ENCODE data around the gene HOOK2. TPM values are rescaled to one million over a fixed set of nuclear protein-coding genes. Genes with fewer than 3 reads are reported as not detected.

The HOOK2 gene
- total and polyA plus RNA-seq, 9 of the 15 experiments (the other 6 are each of a cell fraction or from before 2014, with no cell fraction given), result 1.3 to 17.2 (median 9.9) TPM

DNA sequence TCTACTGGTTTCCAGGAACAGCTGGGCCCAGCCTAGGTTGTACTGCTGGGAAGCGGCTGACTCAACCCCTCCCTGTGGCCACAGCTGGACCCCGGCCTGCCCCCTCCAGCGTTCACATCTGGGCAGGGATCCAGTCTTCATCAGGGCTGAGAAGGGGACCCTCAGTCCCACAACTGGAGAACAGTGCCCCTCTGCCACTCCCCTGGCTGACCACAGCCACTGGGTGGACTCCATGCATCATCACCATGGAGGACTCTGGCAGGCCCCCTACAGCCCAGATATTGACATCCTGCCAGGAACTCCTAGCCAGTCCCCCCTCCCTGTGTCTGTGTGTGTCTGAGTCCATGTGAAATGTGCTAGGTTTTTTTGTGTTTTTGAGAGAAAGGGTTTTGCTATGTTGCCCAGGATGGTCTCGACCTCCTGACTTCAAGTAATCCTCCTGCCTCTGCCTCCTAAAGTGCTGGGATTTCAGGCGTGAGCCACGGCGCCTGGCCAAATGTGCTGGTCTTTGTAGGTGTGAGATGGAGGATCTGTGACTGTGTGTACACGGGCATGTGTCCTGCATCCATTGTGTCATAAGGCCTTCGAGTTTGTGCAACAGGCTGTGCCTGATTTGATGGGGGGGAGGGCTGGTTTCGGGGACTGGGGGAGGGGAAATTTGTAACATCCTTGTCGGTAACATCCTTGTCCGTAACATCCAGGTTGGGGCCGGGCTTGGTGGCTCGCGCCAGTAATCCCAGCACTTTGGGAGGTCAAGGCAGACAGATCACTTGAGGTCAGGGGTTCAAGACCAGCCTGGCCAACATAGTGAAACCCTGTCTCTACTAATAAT is 4.0 kb upstream of the HOOK2 start (continued):
- TF ChIP-seq JUND (IDR thresholded peaks at IDR 0.05; ENCODE audit: borderline replicate concordance, low read depth, low read length) (peak; percentile 42; the same call in 1 of the 2 replicates), JUND (tag; IDR thresholded peaks at IDR 0.05; ENCODE audit: borderline replicate concordance, low read depth, low read length) (no peak), ZNF143 (CRISPR knock-in tag; IDR thresholded peaks at IDR 0.05) (no peak), TCFL5 (CRISPR knock-in tag; conservative IDR thresholded peaks at IDR 0.05) (no peak), ADNP (tag; IDR thresholded peaks at IDR 0.05) (no peak), MAZ (CRISPR knock-in tag; conservative IDR thresholded peaks at IDR 0.05 in 1 of 2, IDR thresholded peaks at IDR 0.05 in 1 of 2) (peak in 1 of 2 experiments; percentile 80; a peak in 2 of 4 replicates), RAD51 (IDR thresholded peaks at IDR 0.05; ENCODE audit: borderline replicate concordance, low read depth) (no peak), SMC3 (conservative IDR thresholded peaks at IDR 0.05; ENCODE audit: insufficient read depth, low read depth, low read length) (no peak), SMAD4 (CRISPR knock-in tag; conservative IDR thresholded peaks at IDR 0.05) (peak; percentile 58), SAFB (IDR thresholded peaks at IDR 0.05; ENCODE audit: borderline replicate concordance, low read depth, low read length) (no peak), KLF6 (CRISPR knock-in tag; IDR thresholded peaks at IDR 0.05; ENCODE audit: borderline replicate concordance) (0 out of 2 replicates have a peak, but pooled peaks have one; percentile 22), HNRNPH1 (optimal IDR thresholded peaks at IDR 0.05; ENCODE audit: low read depth, low read length) (no peak), GABPB1 (CRISPR knock-in tag; IDR thresholded peaks at IDR 0.05) (peak; percentile 22; the same call in 1 of the 2 replicates), POLR3A (IDR thresholded peaks at IDR 0.05; ENCODE audit: borderline replicate concordance, extremely low read depth, insufficient read depth, insufficient read length) (no peak)
- TF ChIP-seq, protein P1, sequence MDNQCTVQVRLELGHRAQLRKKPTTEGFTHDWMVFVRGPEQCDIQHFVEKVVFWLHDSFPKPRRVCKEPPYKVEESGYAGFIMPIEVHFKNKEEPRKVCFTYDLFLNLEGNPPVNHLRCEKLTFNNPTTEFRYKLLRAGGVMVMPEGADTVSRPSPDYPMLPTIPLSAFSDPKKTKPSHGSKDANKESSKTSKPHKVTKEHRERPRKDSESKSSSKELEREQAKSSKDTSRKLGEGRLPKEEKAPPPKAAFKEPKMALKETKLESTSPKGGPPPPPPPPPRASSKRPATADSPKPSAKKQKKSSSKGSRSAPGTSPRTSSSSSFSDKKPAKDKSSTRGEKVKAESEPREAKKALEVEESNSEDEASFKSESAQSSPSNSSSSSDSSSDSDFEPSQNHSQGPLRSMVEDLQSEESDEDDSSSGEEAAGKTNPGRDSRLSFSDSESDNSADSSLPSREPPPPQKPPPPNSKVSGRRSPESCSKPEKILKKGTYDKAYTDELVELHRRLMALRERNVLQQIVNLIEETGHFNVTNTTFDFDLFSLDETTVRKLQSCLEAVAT (IDR thresholded peaks at IDR 0.05), result no peak
- TF ChIP-seq, protein P2, sequence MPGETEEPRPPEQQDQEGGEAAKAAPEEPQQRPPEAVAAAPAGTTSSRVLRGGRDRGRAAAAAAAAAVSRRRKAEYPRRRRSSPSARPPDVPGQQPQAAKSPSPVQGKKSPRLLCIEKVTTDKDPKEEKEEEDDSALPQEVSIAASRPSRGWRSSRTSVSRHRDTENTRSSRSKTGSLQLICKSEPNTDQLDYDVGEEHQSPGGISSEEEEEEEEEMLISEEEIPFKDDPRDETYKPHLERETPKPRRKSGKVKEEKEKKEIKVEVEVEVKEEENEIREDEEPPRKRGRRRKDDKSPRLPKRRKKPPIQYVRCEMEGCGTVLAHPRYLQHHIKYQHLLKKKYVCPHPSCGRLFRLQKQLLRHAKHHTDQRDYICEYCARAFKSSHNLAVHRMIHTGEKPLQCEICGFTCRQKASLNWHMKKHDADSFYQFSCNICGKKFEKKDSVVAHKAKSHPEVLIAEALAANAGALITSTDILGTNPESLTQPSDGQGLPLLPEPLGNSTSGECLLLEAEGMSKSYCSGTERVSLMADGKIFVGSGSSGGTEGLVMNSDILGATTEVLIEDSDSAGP (CRISPR knock-in tag; IDR thresholded peaks at IDR 0.05), result no peak
- TF ChIP-seq, protein P3, sequence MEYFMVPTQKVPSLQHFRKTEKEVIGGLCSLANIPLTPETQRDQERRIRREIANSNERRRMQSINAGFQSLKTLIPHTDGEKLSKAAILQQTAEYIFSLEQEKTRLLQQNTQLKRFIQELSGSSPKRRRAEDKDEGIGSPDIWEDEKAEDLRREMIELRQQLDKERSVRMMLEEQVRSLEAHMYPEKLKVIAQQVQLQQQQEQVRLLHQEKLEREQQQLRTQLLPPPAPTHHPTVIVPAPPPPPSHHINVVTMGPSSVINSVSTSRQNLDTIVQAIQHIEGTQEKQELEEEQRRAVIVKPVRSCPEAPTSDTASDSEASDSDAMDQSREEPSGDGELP (CRISPR knock-in tag; IDR thresholded peaks at IDR 0.05; ENCODE audit: borderline replicate concordance), result peak; percentile 90
